MCF 10A (cell line): ENCODE results near the gene SON. TPM values are rescaled to one million over a fixed set of nuclear protein-coding genes. Genes with fewer than 3 reads are reported as not detected.

Experiments used
- BruUV-seq: library from RNA; stranded (reverse); fragments of 400-500 nt; replicated peaks from 2 replicates; lab custom pipeline; 2021; lab: Mats Ljungman, UMichigan
- CTCF ChIA-PET: fragments of 300-600 bp; sonication (Branson Sonifier 250); formaldehyde crosslinking; extraction: SDS; loops from one replicate; lab custom pipeline; 2021; ENCODE audit warnings: antibody characterized with exemption, inconsistent platforms; lab: Yijun Ruan, JAX
- POLR2A ChIA-PET: fragments of 300-600, 350-650 bp; sonication (Branson Sonifier 250); formaldehyde crosslinking; extraction: SDS; loops from one replicate; lab custom pipeline; 2020; ENCODE audit warnings: antibody characterized with exemption, inconsistent platforms; lab: Yijun Ruan, JAX
- DNase-seq: peaks from one replicate; pipeline ENCODE4 v3.0.0-alpha.2; 2018; ENCODE audit not compliant: unreplicated experiment
- H3K27ac Mint-ChIP-seq: one replicate; pipeline ENCODE4 v1.8.0; 2022; ENCODE audit warnings: mild to moderate bottlenecking, low read depth, mixed read lengths; ENCODE audit not compliant: unreplicated experiment
- H3K27me3 Mint-ChIP-seq: one replicate; pipeline ENCODE4 v1.8.0; 2022; ENCODE audit warnings: mixed read lengths; ENCODE audit not compliant: insufficient read depth, unreplicated experiment
- H3K36me3 Mint-ChIP-seq: one replicate; pipeline ENCODE4 v1.8.0; 2022; ENCODE audit warnings: mild to moderate bottlenecking, moderate library complexity, mixed read lengths; ENCODE audit not compliant: insufficient read depth, unreplicated experiment
- H3K4me1 Mint-ChIP-seq: one replicate; pipeline ENCODE4 v1.8.0; 2022; ENCODE audit warnings: mixed read lengths; ENCODE audit not compliant: insufficient read depth, unreplicated experiment
- H3K4me3 Mint-ChIP-seq: one replicate; pipeline ENCODE4 v1.8.0; 2022; ENCODE audit warnings: mild to moderate bottlenecking, moderate library complexity, mixed read lengths; ENCODE audit not compliant: unreplicated experiment
- H3K9me3 Mint-ChIP-seq: one replicate; pipeline ENCODE4 v1.8.0; 2022; ENCODE audit warnings: mixed read lengths; ENCODE audit not compliant: unreplicated experiment
- intact Hi-C: fragments of 100-400 bp; cut with micrococcal nuclease; formaldehyde crosslinking; loops from 2 replicates; pipeline ENCODE4 v1.14.1; 2022
- total RNA-seq: library from RNA; stranded (reverse); gene quantifications from 2 replicates; pipeline ENCODE4 v1.2.3, GENCODE V29; 2022
- TF ChIP-seq, protein P1 (sequence below): fragments of 200-600 bp; IDR thresholded peaks from one replicate; pipeline ENCODE4 v1.8.0; 2022; ENCODE audit warnings: antibody characterized with exemption, mild to moderate bottlenecking; ENCODE audit not compliant: unreplicated experiment

The SON gene
- total RNA-seq, 1 experiment from 2014 or later: 289 TPM

DNA sequence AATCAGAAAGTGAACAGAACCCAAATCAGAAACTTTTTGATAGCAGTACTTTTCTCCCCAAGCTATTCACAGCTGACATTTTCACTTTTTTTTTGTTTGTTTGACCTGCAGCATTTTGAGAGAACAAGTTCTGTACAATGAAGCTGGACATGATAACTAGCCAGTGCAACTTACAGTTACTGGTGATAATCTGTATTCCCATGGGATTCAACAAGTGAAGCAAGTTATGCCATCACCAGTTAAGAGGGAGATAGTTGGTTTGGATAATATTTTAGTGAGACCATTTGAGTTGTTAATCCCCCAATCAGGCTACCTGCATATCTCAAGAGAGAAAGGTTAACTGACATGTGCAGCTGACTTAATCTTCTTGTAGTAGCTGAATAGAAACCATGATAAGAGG is 18.1 kb downstream of the SON start:
- no peak for DNase-seq
- intact Hi-C loops: no loop called here
- H3K27me3 Mint-ChIP-seq: no peaks in the 10 kb centered on the region
- TF ChIP-seq, protein P1, sequence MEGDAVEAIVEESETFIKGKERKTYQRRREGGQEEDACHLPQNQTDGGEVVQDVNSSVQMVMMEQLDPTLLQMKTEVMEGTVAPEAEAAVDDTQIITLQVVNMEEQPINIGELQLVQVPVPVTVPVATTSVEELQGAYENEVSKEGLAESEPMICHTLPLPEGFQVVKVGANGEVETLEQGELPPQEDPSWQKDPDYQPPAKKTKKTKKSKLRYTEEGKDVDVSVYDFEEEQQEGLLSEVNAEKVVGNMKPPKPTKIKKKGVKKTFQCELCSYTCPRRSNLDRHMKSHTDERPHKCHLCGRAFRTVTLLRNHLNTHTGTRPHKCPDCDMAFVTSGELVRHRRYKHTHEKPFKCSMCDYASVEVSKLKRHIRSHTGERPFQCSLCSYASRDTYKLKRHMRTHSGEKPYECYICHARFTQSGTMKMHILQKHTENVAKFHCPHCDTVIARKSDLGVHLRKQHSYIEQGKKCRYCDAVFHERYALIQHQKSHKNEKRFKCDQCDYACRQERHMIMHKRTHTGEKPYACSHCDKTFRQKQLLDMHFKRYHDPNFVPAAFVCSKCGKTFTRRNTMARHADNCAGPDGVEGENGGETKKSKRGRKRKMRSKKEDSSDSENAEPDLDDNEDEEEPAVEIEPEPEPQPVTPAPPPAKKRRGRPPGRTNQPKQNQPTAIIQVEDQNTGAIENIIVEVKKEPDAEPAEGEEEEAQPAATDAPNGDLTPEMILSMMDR: no peak
- H3K9me3 Mint-ChIP-seq: peaks cover 2% of the 10 kb centered on the region
- H3K27ac Mint-ChIP-seq: no peak overlapping the region
- no TSS peak for BruUV-seq
- no peak overlapping the region for H3K4me3 Mint-ChIP-seq
- H3K4me1 Mint-ChIP-seq: peaks cover 15% of the 10 kb centered on the region
- POLR2A ChIA-PET: interaction anchor here (2.3 kb wide), 1 partner anchor 18 kb away, joined by 8 read pairs; the partner anchor contains the start of gene SON
- H3K36me3 Mint-ChIP-seq: peaks cover 81% of the 10 kb centered on the region
- CTCF ChIA-PET: no interaction called here

DNA sequence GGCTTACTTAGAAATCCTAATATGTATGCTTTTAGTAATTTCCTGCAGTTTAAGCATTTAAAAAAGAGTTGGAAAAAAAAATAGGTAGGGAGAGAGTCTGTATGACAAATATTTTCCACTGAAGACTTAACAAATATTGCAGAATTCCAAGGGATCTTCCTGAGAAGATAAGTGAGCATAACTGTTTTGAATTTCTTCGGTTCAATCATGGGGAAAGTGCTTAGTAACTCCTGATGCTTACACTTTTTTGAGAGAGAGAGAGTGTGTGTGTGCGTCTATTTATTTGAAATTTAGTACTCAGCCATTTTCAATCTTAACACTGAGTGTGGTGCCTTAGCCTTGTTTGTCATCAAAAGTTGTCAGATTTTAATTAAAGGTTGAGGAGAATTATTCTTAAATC is 18.5 kb downstream of the SON start:
- Mint-ChIP-seq H3K27me3 (no peaks in the 10 kb centered on the region), H3K36me3 (peaks cover 81% of the 10 kb centered on the region), H3K4me3 (no peak overlapping the region), H3K27ac (no peak overlapping the region), H3K4me1 (peaks cover 11% of the 10 kb centered on the region), H3K9me3 (no peaks in the 10 kb centered on the region)
- TF ChIP-seq, protein P1: no peak
- intact Hi-C loops: no loop called here
- no peak for DNase-seq
- CTCF ChIA-PET: no interaction called here
- POLR2A ChIA-PET: interaction anchor here (0.6 to 2.3 kb wide), 2 partner anchors 18 to 48 kb away, joined by 4 to 8 read pairs; partner anchors contain the start of gene SON
- no TSS peak for BruUV-seq

DNA sequence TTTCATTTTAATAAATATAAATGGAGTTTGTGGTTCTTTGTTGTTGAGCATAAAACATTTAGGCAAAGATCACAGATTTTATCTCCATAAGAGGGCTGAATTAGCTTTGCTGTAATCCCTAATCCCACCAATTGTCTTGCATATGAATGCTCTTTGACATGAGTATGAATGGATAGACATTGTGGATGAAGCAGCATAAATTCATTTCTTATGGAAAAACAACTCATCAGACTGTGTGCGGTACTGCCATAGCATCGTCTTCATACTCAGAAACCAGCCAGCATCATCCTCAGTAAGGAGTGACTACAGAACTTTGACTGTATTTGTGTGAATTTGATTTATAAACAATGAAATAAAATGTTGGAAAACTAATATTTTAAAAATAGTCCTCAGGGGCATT is 19.6 kb downstream of the SON start:
- H3K4me1 Mint-ChIP-seq: peaks cover 6% of the 10 kb centered on the region
- no peak overlapping the region for H3K27ac Mint-ChIP-seq
- intact Hi-C loops: no loop called here
- H3K27me3 Mint-ChIP-seq: no peaks in the 10 kb centered on the region
- CTCF ChIA-PET: no interaction called here
- TF ChIP-seq, protein P1: no peak
- H3K4me3 Mint-ChIP-seq: no peak overlapping the region
- H3K9me3 Mint-ChIP-seq: no peaks in the 10 kb centered on the region
- H3K36me3 Mint-ChIP-seq: peaks cover 81% of the 10 kb centered on the region
- no TSS peak for BruUV-seq
- POLR2A ChIA-PET: interaction anchor here (0.5 to 2.3 kb wide), 5 partner anchors 18 to 247 kb away, joined by 3 to 8 read pairs (median 3); partner anchors contain the start of genes DONSON and SON
- no peak for DNase-seq

DNA sequence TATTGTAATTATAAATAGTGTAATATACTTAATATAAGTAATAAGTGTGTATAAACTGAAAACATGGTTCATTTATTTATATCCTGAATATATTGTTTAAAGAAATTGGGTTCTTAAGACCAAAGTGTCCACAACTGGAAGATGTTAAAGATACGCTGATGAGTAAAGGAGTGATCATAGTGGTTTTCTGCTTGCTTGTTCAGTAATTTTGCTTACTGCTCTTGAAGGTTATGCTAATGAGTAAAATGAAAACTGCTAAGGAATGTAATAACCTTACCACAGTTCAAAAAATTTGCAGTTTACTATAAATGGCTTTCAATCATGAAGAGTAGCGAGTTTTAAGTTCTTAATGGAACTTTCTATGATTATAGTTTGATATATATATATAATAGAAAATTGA is 23.7 kb downstream of the SON start:
- TF ChIP-seq, protein P1: no peak
- CTCF ChIA-PET: interaction anchor here (1.2 kb wide), 1 partner anchor 10 kb away, joined by 3 read pairs; no protein-coding TSS in a partner anchor
- peaks cover 77% of the 10 kb centered on the region for H3K36me3 Mint-ChIP-seq
- no peak overlapping the region for H3K27ac Mint-ChIP-seq
- no peak for DNase-seq
- no TSS peak for BruUV-seq
- H3K4me1 Mint-ChIP-seq: peaks cover 4% of the 10 kb centered on the region
- no peaks in the 10 kb centered on the region for H3K27me3 Mint-ChIP-seq
- POLR2A ChIA-PET: interaction anchor here (0.8 to 3.4 kb wide), 4 partner anchors 19 to 64 kb away, joined by 3 to 18 read pairs (median 6); partner anchors contain the start of genes GART and SON
- no peak overlapping the region for H3K4me3 Mint-ChIP-seq
- intact Hi-C loops: no loop called here
- H3K9me3 Mint-ChIP-seq: no peaks in the 10 kb centered on the region
